GM18502 (cell line): ENCODE measurements around the gene POU2AF1.

ENCODE experiments used
- ATAC-seq: cut with Tn5 transposase; IDR thresholded peaks from one replicate; pipeline ENCODE4 v1.9.1; 2021; ENCODE audit warnings: mild to moderate bottlenecking; ENCODE audit not compliant: unreplicated experiment, poor library complexity

Gene POU2AF1

GRCh38 chr11:111378861-111379601 lies at the start of gene POU2AF1:
TSS of gene POU2AF1 (minus strand) at chr11:111379275. CDS start at chr11:111379177, 98 bp downstream.
- ATAC-seq: peak; percentile 70

GRCh38 chr11:111428113-111428876 lies 49.2 kb upstream of the POU2AF1 start:
- no peak for ATAC-seq

GRCh38 chr11:111427471-111427912 lies 48.4 kb upstream of the POU2AF1 start:
- ATAC-seq: no peak

GRCh38 chr11:111426617-111427016 lies 47.5 kb upstream of the POU2AF1 start:
- ATAC-seq: no peak

GRCh38 chr11:111423250-111423615 lies 44.2 kb upstream of the POU2AF1 start:
- ATAC-seq: peak; percentile 15

- peak; percentile 90 for ATAC-seq
Observed at GRCh38 chr11:111422494-111423249, 43.6 kb upstream of the POU2AF1 start.

GRCh38 chr11:111421251-111421650 lies 42.2 kb upstream of the POU2AF1 start:
- no peak for ATAC-seq

- ATAC-seq: no peak
Observed at GRCh38 chr11:111419641-111420327, 40.7 kb upstream of the POU2AF1 start.

- no peak for ATAC-seq
Observed at GRCh38 chr11:111419181-111419580, 40.1 kb upstream of the POU2AF1 start.

- no peak for ATAC-seq
Observed at GRCh38 chr11:111418436-111418787, 39.3 kb upstream of the POU2AF1 start.

GRCh38 chr11:111417766-111418435 lies 38.8 kb upstream of the POU2AF1 start:
- peak; percentile 39 for ATAC-seq

GRCh38 chr11:111417011-111417765 lies 38.1 kb upstream of the POU2AF1 start:
- ATAC-seq: peak; percentile 58

- peak; percentile 18 for ATAC-seq
Observed at GRCh38 chr11:111416231-111416960, 37.3 kb upstream of the POU2AF1 start.

- ATAC-seq: no peak
Observed at GRCh38 chr11:111414936-111415335, 35.9 kb upstream of the POU2AF1 start.

GRCh38 chr11:111414267-111414931 lies 35.3 kb upstream of the POU2AF1 start:
- ATAC-seq: peak; percentile 37

GRCh38 chr11:111413849-111414248 lies 34.8 kb upstream of the POU2AF1 start:
- no peak for ATAC-seq

GRCh38 chr11:111412293-111412692 lies 33.2 kb upstream of the POU2AF1 start:
- no peak for ATAC-seq

- no peak for ATAC-seq
Observed at GRCh38 chr11:111411456-111411855, 32.4 kb upstream of the POU2AF1 start.
